ENCODE results near the gene YPEL5. TPM values are rescaled to one million over a fixed set of nuclear protein-coding genes. Genes with fewer than 3 reads are reported as not detected.

Gene YPEL5
- polyA plus RNA-seq, 1 donor (not counting 4 experiments of a cell fraction or from before 2014, with no cell fraction given), result 126 TPM

GRCh38 chr2:30181176-30181575 is 34.4 kb downstream of the YPEL5 start:
- H4K20me1 ChIP-seq (ENCODE audit: control insufficient read depth, extremely low read depth, insufficient read depth, low read length), result no peaks in the 10 kb centered on the region
- TF ChIP-seq, protein P1, sequence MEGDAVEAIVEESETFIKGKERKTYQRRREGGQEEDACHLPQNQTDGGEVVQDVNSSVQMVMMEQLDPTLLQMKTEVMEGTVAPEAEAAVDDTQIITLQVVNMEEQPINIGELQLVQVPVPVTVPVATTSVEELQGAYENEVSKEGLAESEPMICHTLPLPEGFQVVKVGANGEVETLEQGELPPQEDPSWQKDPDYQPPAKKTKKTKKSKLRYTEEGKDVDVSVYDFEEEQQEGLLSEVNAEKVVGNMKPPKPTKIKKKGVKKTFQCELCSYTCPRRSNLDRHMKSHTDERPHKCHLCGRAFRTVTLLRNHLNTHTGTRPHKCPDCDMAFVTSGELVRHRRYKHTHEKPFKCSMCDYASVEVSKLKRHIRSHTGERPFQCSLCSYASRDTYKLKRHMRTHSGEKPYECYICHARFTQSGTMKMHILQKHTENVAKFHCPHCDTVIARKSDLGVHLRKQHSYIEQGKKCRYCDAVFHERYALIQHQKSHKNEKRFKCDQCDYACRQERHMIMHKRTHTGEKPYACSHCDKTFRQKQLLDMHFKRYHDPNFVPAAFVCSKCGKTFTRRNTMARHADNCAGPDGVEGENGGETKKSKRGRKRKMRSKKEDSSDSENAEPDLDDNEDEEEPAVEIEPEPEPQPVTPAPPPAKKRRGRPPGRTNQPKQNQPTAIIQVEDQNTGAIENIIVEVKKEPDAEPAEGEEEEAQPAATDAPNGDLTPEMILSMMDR (optimal IDR thresholded peaks at IDR 0.05 in 1 of 3, IDR thresholded peaks at IDR 0.05 in 1 of 3, conservative IDR thresholded peaks at IDR 0.05 in 1 of 3; ENCODE audit: extremely low read depth in 1 of 3, insufficient read depth in 2 of 3, low read length in 3 of 3), result no peak
- TF ChIP-seq EZH2 (IDR thresholded peaks at IDR 0.05; ENCODE audit: low read length), result no peak
- H3K79me2 ChIP-seq (ENCODE audit: control insufficient read depth, insufficient read depth, low read length), result no peaks in the 10 kb centered on the region
- H3K9me1 ChIP-seq (ENCODE audit: control insufficient read depth, extremely low read depth, insufficient read depth, low read length), result no peaks in the 10 kb centered on the region
- no peak for FAIRE-seq
- no peak overlapping the region for H3K4me2 ChIP-seq (ENCODE audit: control insufficient read depth, extremely low read depth, insufficient read depth, low read depth, low read length)
- H3K27ac ChIP-seq (ENCODE audit: control insufficient read depth, insufficient read depth, low read length), result no peak overlapping the region
- no peaks in the 10 kb centered on the region for H3K36me3 ChIP-seq (ENCODE audit: control insufficient read depth in 2 of 2, extremely low read depth in 1 of 2, insufficient read depth in 2 of 2, low read length in 2 of 2)
- no peak overlapping the region for H2AFZ ChIP-seq (ENCODE audit: control insufficient read depth, low read length)
- dilution Hi-C loops (cut with MboI; ENCODE audit: extremely low pct_ligation_motif_present, low sequenced_read_pairs), result no loop called here
- peaks cover 6% of the 10 kb centered on the region for H3K4me1 ChIP-seq (ENCODE audit: control insufficient read depth, extremely low read depth, insufficient read depth, low read length)
- H3K9ac ChIP-seq (ENCODE audit: control insufficient read depth, extremely low read depth, insufficient read depth, low read length), result no peak overlapping the region
- no peaks in the 10 kb centered on the region for H3K9me3 ChIP-seq (ENCODE audit: control insufficient read depth, low read depth, low read length)
- no peak overlapping the region for H3K4me3 ChIP-seq (ENCODE audit: control insufficient read depth in 2 of 3, extremely low read depth in 1 of 3, insufficient read depth in 2 of 3, low read depth in 1 of 3, low read length in 3 of 3)
- peaks cover 13% of the 10 kb centered on the region for H3K27me3 ChIP-seq (ENCODE audit: control insufficient read depth, extremely low read depth, insufficient read depth, low read length)
- DNase-seq (ENCODE audit: low read depth, low spot score), result no peak

DNA sequence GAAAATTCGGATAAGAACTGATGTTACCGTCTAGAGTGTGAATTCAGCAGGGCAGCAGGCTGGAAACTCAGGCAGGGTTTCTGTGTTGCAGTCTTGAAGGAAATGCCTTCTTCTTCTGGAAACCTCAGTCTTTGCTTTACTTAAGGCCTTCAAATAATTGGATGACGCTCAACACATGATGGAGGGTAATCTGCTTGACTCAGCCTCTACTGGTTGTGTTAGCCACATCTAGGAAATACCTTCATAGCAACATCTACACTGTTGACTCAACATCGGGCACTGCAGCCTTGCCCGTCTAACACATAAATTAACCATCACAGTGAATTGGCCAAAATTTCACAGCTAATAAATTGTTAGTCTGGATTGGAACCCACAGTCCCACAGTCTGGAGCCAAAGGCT is 37.2 kb downstream of the YPEL5 start:
- H3K9ac ChIP-seq (ENCODE audit: control insufficient read depth, extremely low read depth, insufficient read depth, low read length), result no peak overlapping the region
- H3K27ac ChIP-seq (ENCODE audit: control insufficient read depth, insufficient read depth, low read length), result no peak overlapping the region
- H3K4me2 ChIP-seq (ENCODE audit: control insufficient read depth, extremely low read depth, insufficient read depth, low read depth, low read length), result no peak overlapping the region
- H3K27me3 ChIP-seq (ENCODE audit: control insufficient read depth, extremely low read depth, insufficient read depth, low read length), result peaks cover 15% of the 10 kb centered on the region
- H2AFZ ChIP-seq (ENCODE audit: control insufficient read depth, low read length), result no peak overlapping the region
- no peak overlapping the region for H3K4me3 ChIP-seq (ENCODE audit: control insufficient read depth in 2 of 3, extremely low read depth in 1 of 3, insufficient read depth in 2 of 3, low read depth in 1 of 3, low read length in 3 of 3)
- no peaks in the 10 kb centered on the region for H3K36me3 ChIP-seq (ENCODE audit: control insufficient read depth in 2 of 2, extremely low read depth in 1 of 2, insufficient read depth in 2 of 2, low read length in 2 of 2)
- no peaks in the 10 kb centered on the region for H3K9me1 ChIP-seq (ENCODE audit: control insufficient read depth, extremely low read depth, insufficient read depth, low read length)
- dilution Hi-C loops (cut with MboI; ENCODE audit: extremely low pct_ligation_motif_present, low sequenced_read_pairs), result no loop called here
- FAIRE-seq (no peak), DNase-seq (ENCODE audit: low read depth, low spot score) (no peak)
- TF ChIP-seq EZH2 (IDR thresholded peaks at IDR 0.05; ENCODE audit: low read length), result no peak
- TF ChIP-seq, protein P1 (optimal IDR thresholded peaks at IDR 0.05 in 1 of 3, IDR thresholded peaks at IDR 0.05 in 1 of 3, conservative IDR thresholded peaks at IDR 0.05 in 1 of 3; ENCODE audit: extremely low read depth in 1 of 3, insufficient read depth in 2 of 3, low read length in 3 of 3), result no peak
- no peaks in the 10 kb centered on the region for H4K20me1 ChIP-seq (ENCODE audit: control insufficient read depth, extremely low read depth, insufficient read depth, low read length)
- no peaks in the 10 kb centered on the region for H3K9me3 ChIP-seq (ENCODE audit: control insufficient read depth, low read depth, low read length)
- peaks cover 1% of the 10 kb centered on the region for H3K4me1 ChIP-seq (ENCODE audit: control insufficient read depth, extremely low read depth, insufficient read depth, low read length)
- H3K79me2 ChIP-seq (ENCODE audit: control insufficient read depth, insufficient read depth, low read length), result no peaks in the 10 kb centered on the region

Data from keratinocyte (primary cell).